Measurements from ENCODE around the gene EIF4E2. TPM values are rescaled to one million over a fixed set of nuclear protein-coding genes. Genes with fewer than 3 reads are reported as not detected.

The EIF4E2 gene
- total RNA-seq, 1 donor from 2014 or later = 68.1 TPM

DNA sequence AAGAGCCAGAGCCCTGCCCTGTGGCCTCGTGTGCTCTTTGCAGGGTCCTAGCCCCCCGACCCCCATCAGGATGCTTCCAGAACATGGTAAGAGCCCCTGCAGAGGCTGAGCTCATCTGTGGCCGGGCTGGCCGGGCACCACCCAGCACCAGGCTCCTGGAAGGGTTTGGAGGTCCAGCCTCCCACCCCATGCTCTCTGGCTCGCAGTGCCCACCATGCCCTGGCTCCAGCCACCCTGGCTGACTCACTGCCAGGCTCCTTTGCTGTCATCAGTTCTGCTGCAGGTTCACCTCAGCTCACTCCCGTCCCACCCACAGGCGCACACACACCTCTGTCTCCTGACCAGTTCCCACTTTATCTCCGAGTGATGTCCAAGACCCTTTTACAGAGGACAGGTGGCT lies 37.5 kb downstream of the EIF4E2 start:
- Histone ChIP-seq H3K9me3 (no peaks in the 10 kb centered on the region), H3K4me1 (no peaks in the 10 kb centered on the region), H3K27ac (no peak overlapping the region), H3K4me3 (no peak overlapping the region), H3K36me3 (no peaks in the 10 kb centered on the region), H3K27me3 (ENCODE audit: low read depth) (no peaks in the 10 kb centered on the region)
- peak in 1 of 2 donors; percentile 11 for ATAC-seq
- intact Hi-C loops (cut with DNase I) = no loop called here
- TF ChIP-seq CTCF (IDR thresholded peaks at IDR 0.05) = no peak
- DNase-seq = no peak

DNA sequence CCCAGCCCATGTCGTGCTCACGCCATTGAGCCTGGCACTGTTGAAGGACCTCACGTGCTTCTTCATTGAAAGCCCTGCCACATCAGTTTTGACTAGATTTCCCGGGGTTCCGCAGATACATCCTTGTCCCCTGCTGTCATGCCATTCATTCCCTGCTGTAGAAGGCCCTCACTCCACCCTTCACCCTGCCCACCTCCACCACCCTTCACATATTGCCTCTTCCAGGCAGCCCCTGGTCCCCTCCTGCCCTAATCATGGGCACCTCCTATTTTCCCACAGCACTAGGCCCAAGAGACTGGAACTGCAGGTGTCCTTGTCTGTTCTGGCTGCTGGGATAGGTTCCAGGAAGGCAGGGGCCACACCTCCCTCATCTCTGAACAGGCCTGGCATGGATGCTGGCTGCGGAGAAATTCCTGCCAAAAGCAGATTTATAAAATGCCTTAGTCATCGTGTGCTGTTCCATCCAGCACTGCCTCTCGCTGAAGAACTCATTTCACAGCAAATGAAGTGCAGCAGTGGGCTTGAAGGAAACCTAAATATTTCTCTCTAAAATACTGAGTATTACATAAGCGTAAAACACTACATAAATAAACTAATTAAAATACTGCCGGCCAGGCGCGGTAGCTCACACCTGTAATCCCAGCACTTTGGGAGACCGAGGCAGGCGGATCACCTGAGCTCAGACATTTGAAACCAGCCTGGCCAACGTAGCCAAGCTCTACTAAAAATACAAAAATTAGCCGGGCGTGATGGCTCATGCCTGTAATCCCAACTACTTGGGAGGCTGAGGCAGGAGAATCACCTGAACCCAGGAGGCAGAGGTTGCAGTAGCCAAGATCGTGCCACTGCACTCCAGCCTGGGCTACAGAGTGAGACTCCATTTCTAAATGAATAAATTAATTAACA lies 38.4 kb downstream of the EIF4E2 start:
- no peaks in the 10 kb centered on the region for H3K27me3 ChIP-seq (ENCODE audit: low read depth)
- no peak overlapping the region for H3K4me3 ChIP-seq
- no peaks in the 10 kb centered on the region for H3K9me3 ChIP-seq
- DNase-seq (peak; percentile 51), ATAC-seq (peak; percentile 51 to 73)
- no peak for TF ChIP-seq CTCF (IDR thresholded peaks at IDR 0.05)
- no peak overlapping the region for H3K27ac ChIP-seq
- intact Hi-C loops (cut with DNase I) = no loop called here
- H3K36me3 ChIP-seq = no peaks in the 10 kb centered on the region
- no peaks in the 10 kb centered on the region for H3K4me1 ChIP-seq

DNA sequence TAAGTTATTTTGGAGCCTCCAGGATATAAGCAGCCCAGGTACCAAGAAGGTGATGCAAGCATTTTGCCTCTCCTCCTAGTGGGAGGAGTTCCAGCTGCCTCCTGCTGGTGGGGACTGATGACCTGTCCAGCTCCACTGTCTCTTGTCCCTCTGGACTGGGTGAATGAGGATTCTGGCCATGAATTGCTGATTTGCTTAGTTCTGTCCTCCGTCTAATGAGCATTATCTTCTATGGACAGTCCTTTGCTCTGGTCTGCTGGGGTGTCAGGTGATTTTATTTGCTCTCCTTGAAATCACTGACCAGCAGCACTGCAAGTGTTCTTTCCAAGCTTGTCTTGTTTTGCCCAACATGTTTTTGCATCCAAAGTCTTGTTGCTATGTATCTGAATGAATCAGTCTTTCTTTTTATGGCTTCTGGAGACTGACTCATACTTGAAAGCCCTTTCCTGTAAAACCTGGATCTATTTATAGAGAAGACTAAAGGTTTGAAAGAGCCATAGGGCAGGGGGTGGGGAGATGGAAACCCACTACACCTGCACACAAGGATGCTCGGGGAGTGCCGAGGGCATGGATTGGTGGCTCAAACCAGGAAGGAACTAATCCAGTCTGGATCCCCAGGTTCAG lies 42.4 kb downstream of the EIF4E2 start:
- intact Hi-C loops (cut with DNase I) = no loop called here
- DNase-seq (no peak), ATAC-seq (peak; percentile 32 to 41)
- no peak overlapping the region for H3K27ac ChIP-seq
- H3K4me3 ChIP-seq = no peak overlapping the region
- no peaks in the 10 kb centered on the region for H3K36me3 ChIP-seq
- no peaks in the 10 kb centered on the region for H3K9me3 ChIP-seq
- TF ChIP-seq CTCF (IDR thresholded peaks at IDR 0.05) = no peak
- H3K27me3 ChIP-seq (ENCODE audit: low read depth) = no peaks in the 10 kb centered on the region
- H3K4me1 ChIP-seq = no peaks in the 10 kb centered on the region

GRCh38 chr2:232593982-232594381 lies 43.5 kb downstream of the EIF4E2 start:
- no peaks in the 10 kb centered on the region for H3K9me3 ChIP-seq
- no peak overlapping the region for H3K27ac ChIP-seq
- intact Hi-C loops (cut with DNase I) = no loop called here
- H3K4me3 ChIP-seq = no peak overlapping the region
- no peak for DNase-seq
- H3K36me3 ChIP-seq = no peaks in the 10 kb centered on the region
- no peaks in the 10 kb centered on the region for H3K27me3 ChIP-seq (ENCODE audit: low read depth)
- no peak for TF ChIP-seq CTCF (IDR thresholded peaks at IDR 0.05)
- no peaks in the 10 kb centered on the region for H3K4me1 ChIP-seq
- no peak for ATAC-seq

DNA sequence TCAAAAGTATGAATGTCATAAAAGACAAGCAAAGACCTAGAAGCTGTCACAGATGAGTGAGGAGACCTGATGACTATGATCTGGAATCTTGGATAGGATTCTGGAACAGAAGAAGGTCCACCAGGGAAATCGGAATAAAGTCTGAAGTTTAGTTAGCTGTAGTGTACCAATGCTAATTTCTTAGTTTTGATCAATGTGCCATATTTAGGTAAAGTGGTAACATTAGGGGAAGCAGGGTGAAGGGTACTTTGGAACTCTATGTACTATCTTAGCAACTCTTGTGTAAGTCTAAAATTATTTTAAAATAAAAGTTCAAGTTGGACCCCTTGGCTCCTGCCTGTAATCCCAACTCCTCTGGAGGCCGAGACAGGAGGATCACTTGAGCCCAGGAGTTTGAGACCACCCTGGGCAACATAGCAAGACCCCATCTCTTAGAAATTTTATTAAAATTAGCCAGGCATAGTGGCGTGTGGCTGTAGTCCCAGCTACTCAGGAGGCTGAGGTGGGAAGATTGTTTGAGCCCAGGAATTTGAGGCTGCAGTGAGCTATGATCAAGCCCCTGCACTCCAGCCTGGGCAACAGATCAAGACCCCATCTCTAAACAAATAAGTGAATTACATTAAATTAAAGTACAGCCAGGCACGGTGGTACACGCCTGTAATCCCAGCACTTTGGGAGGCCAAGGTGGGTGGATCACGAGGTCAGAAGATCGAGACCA lies 47.0 kb downstream of the EIF4E2 start:
- H3K9me3 ChIP-seq = no peaks in the 10 kb centered on the region
- H3K4me3 ChIP-seq = no peak overlapping the region
- TF ChIP-seq CTCF (IDR thresholded peaks at IDR 0.05) = no peak
- H3K27me3 ChIP-seq (ENCODE audit: low read depth) = no peaks in the 10 kb centered on the region
- DNase-seq = no peak
- no peaks in the 10 kb centered on the region for H3K36me3 ChIP-seq
- no peaks in the 10 kb centered on the region for H3K4me1 ChIP-seq
- no peak overlapping the region for H3K27ac ChIP-seq
- intact Hi-C loops (cut with DNase I) = no loop called here
- no peak for ATAC-seq

Measured in lower lobe of right lung (tissue), 2 donors.